ENCODE measurements around the gene HPDL. TPM values are rescaled to one million over a fixed set of nuclear protein-coding genes. Genes with fewer than 3 reads are reported as not detected.

HPDL gene
- total and polyA plus RNA-seq, 2 of the 4 experiments (the other 2 are of a cell fraction) = 0.54 to 1.1 TPM

DNA sequence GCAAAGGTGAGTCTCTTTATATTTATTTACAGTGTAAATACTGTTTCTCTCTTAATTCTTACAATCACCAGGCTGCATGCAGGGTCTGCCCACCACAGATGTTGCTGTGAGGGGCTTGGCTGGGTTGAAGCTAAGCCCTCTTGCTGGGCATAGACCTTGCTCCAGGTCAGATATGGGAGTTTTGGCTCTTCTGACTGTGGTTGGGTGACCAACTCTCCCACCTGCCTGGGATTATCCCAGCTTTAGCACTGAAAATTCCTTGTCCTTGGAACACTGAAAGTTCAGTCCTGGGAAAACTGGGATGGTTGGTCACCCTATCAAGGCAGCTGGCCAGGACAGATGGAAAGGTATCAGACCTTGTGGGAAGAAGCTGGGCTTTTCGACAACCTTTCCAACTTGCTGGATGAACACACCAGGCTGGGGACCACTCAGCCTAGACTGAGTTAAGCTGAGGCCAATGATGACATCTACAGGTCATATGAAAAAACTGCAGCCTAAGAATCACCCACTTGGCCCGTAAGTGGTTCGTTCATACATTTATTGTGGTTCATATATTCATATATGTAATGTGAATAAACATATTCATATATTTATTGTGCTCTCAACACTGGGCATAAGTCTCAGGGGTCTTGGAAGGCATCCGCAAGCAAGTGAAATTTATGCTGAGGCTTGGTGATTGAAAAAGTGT is 26.6 kb upstream of the HPDL start:
- H2BK15ac ChIP-seq (ENCODE audit: low read depth, low read length) = no peak overlapping the region
- no peaks in the 10 kb centered on the region for H3K27me3 ChIP-seq (ENCODE audit: control insufficient read depth, insufficient read depth, low read length)
- no TSS peak for BruUV-seq (replicated peaks)
- H3K27ac ChIP-seq (ENCODE audit: insufficient read depth, low read length) = no peak overlapping the region
- peak overlapping the region; percentile 23 for H2AFZ ChIP-seq (replicated peaks; ENCODE audit: low read length, poor library complexity)
- POLR2A ChIA-PET (ENCODE audit: unreplicated experiment) = interaction anchor here (0.6 kb wide), 1 partner anchor 1408 kb away, joined by 3 read pairs; no protein-coding TSS in a partner anchor
- H3K4me3 ChIP-seq (ENCODE audit: insufficient read depth, low read depth, low read length) = no peak overlapping the region
- no peaks in the 10 kb centered on the region for H3K36me3 ChIP-seq (ENCODE audit: control insufficient read depth, insufficient read depth, low read length)
- peaks cover 0 to 11% of the 10 kb centered on the region in 2 experiments; a peak in 2 of 4 replicates for H3K79me1 ChIP-seq (ENCODE audit: low read depth in 1 of 2, low read length in 2 of 2)
- no peak overlapping the region for H3K14ac ChIP-seq (replicated peaks; ENCODE audit: low read depth, low read length)
- H3K4ac ChIP-seq (ENCODE audit: low read depth, low read length) = no peak overlapping the region
- DNase-seq (peak; percentile 84), ATAC-seq (ENCODE audit: low read depth) (peak; percentile 17; the same call in 1 of the 2 replicates)
- H4K91ac ChIP-seq (ENCODE audit: insufficient read depth, low read depth, low read length) = no peak overlapping the region
- no peak overlapping the region for H2AK5ac ChIP-seq (ENCODE audit: low read depth, low read length)
- H2AK9ac ChIP-seq (replicated peaks; ENCODE audit: low read depth, low read length, poor library complexity) = no peak overlapping the region
- H3K18ac ChIP-seq (ENCODE audit: low read depth, low read length) = no peak overlapping the region
- H3K23ac ChIP-seq (ENCODE audit: low read depth, low read length) = no peak overlapping the region
- H4K8ac ChIP-seq (ENCODE audit: low read depth in 2 of 2, low read length in 2 of 2) = no peak overlapping the region
- intact Hi-C loops (cut with micrococcal nuclease) (loop anchor here (1.0 to 10.0 kb wide), 7 partner anchors 93 to 583 kb away; partner anchors contain the start of genes BTBD19, DYNLT4, PLK3 and RNU5D-1), in situ Hi-C loops (cut with MboI; ENCODE audit: low sequenced_read_pairs) (loop anchor here (5.0 to 10.0 kb wide), 2 partner anchors 288 to 465 kb away; partner anchors contain the start of genes HECTD3 and UROD), dilution Hi-C loops (cut with HindIII; ENCODE audit: low sequenced_read_pairs, unreplicated experiment) (no loop called here)
- H3K9ac ChIP-seq (ENCODE audit: low read depth, low read length) = no peak overlapping the region
- H2BK120ac ChIP-seq (ENCODE audit: low read depth, low read length) = no peak overlapping the region
- CTCF ChIA-PET = interaction anchor here (0.5 to 7.2 kb wide), 8 partner anchors 9 to 286 kb away, joined by 3 to 53 read pairs (median 3); no protein-coding TSS in a partner anchor
- no peak overlapping the region for H2BK20ac ChIP-seq (ENCODE audit: low read depth, low read length)
- H3K9me3 ChIP-seq (ENCODE audit: control insufficient read depth, insufficient read depth, low read length) = no peaks in the 10 kb centered on the region
- H4K5ac ChIP-seq (ENCODE audit: low read depth, low read length) = no peak overlapping the region
- H3K56ac ChIP-seq (ENCODE audit: extremely low read depth, insufficient read depth, low read length) = no peak overlapping the region
- 20% methylated on average over 1 of the region's 4 CpGs; no CpG with 5 or more reads in 1 of the 2 experiments for WGBS, 2 experiments (ENCODE audit: extremely low coverage in 2 of 2, insufficient read length in 1 of 2)
- H2BK5ac ChIP-seq (ENCODE audit: low read depth, low read length, poor library complexity, severe bottlenecking) = no peak overlapping the region
- H4K20me1 ChIP-seq (ENCODE audit: insufficient read depth, low read length) = no peaks in the 10 kb centered on the region
- H3K9me1 ChIP-seq (ENCODE audit: insufficient read depth, low read length) = peaks cover 3% of the 10 kb centered on the region; the same call in 1 of the 2 replicates
- no peak overlapping the region for H3K4me2 ChIP-seq (ENCODE audit: low read depth, low read length)
- peaks cover 4% of the 10 kb centered on the region; the same call in 1 of the 2 replicates for H3K4me1 ChIP-seq (ENCODE audit: control insufficient read depth, insufficient read depth, low read length)
- TF ChIP-seq, protein P1, sequence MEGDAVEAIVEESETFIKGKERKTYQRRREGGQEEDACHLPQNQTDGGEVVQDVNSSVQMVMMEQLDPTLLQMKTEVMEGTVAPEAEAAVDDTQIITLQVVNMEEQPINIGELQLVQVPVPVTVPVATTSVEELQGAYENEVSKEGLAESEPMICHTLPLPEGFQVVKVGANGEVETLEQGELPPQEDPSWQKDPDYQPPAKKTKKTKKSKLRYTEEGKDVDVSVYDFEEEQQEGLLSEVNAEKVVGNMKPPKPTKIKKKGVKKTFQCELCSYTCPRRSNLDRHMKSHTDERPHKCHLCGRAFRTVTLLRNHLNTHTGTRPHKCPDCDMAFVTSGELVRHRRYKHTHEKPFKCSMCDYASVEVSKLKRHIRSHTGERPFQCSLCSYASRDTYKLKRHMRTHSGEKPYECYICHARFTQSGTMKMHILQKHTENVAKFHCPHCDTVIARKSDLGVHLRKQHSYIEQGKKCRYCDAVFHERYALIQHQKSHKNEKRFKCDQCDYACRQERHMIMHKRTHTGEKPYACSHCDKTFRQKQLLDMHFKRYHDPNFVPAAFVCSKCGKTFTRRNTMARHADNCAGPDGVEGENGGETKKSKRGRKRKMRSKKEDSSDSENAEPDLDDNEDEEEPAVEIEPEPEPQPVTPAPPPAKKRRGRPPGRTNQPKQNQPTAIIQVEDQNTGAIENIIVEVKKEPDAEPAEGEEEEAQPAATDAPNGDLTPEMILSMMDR (conservative IDR thresholded peaks at IDR 0.05; ENCODE audit: low read depth, low read length) = peak; percentile 86
- TF ChIP-seq FOS (IDR thresholded peaks at IDR 0.05; ENCODE audit: low read depth, low read length) = no peak
- TF ChIP-seq CEBPB (IDR thresholded peaks at IDR 0.05; ENCODE audit: low read depth, low read length) = no peak
- TF ChIP-seq NFE2L2 (IDR thresholded peaks at IDR 0.05; ENCODE audit: low read depth, low read length) = no peak
- TF ChIP-seq, protein P2, sequence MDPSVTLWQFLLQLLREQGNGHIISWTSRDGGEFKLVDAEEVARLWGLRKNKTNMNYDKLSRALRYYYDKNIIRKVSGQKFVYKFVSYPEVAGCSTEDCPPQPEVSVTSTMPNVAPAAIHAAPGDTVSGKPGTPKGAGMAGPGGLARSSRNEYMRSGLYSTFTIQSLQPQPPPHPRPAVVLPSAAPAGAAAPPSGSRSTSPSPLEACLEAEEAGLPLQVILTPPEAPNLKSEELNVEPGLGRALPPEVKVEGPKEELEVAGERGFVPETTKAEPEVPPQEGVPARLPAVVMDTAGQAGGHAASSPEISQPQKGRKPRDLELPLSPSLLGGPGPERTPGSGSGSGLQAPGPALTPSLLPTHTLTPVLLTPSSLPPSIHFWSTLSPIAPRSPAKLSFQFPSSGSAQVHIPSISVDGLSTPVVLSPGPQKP (IDR thresholded peaks at IDR 0.05; ENCODE audit: borderline replicate concordance, low read depth, low read length) = no peak
- TF ChIP-seq RAD21 (IDR thresholded peaks at IDR 0.05; ENCODE audit: low read length) = peak; percentile 92
- TF ChIP-seq MAZ (IDR thresholded peaks at IDR 0.05; ENCODE audit: borderline replicate concordance, low read depth, low read length) = no peak
- TF ChIP-seq, protein P3, sequence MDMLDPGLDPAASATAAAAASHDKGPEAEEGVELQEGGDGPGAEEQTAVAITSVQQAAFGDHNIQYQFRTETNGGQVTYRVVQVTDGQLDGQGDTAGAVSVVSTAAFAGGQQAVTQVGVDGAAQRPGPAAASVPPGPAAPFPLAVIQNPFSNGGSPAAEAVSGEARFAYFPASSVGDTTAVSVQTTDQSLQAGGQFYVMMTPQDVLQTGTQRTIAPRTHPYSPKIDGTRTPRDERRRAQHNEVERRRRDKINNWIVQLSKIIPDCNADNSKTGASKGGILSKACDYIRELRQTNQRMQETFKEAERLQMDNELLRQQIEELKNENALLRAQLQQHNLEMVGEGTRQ (IDR thresholded peaks at IDR 0.05; ENCODE audit: low read depth, low read length) = no peak
- TF ChIP-seq POLR2A (IDR thresholded peaks at IDR 0.05; ENCODE audit: low read depth, low read length) = no peak
- TF ChIP-seq SMC3 (IDR thresholded peaks at IDR 0.05; ENCODE audit: low read depth, low read length) = peak; percentile 91
- TF ChIP-seq RCOR1 (IDR thresholded peaks at IDR 0.05; ENCODE audit: insufficient replicate concordance, low read length) = no peak
- no peak for TF ChIP-seq MAFK (IDR thresholded peaks at IDR 0.05; ENCODE audit: low read depth, low read length)
- TF ChIP-seq BHLHE40 (IDR thresholded peaks at IDR 0.05; ENCODE audit: low read depth, low read length) = no peak
- no peak for TF ChIP-seq RFX5 (IDR thresholded peaks at IDR 0.05; ENCODE audit: low read depth, low read length)

All from IMR-90 (cell line).